ENCODE measurements around the gene PPP1R12C.

The PPP1R12C gene

DNA sequence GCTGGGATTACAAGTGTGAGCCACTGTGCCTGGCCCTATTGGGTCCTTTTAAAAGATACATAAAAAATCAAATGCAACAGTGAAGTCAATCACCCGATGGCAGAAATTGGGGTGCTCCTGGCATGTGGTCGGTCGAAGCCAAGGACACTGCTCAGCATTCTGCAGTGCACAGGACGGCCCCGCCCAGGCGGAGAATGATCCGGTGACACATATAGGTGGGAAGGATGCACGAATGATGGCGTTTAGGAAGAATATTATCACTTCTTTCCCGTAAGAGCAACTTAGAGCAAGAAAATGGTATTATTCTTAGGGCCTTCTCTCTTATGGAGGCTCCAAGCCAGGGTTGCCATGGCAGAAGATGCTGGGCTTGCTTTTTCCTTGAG, 76.2 kb downstream of the PPP1R12C start:
- TF ChIP-seq, protein P1, sequence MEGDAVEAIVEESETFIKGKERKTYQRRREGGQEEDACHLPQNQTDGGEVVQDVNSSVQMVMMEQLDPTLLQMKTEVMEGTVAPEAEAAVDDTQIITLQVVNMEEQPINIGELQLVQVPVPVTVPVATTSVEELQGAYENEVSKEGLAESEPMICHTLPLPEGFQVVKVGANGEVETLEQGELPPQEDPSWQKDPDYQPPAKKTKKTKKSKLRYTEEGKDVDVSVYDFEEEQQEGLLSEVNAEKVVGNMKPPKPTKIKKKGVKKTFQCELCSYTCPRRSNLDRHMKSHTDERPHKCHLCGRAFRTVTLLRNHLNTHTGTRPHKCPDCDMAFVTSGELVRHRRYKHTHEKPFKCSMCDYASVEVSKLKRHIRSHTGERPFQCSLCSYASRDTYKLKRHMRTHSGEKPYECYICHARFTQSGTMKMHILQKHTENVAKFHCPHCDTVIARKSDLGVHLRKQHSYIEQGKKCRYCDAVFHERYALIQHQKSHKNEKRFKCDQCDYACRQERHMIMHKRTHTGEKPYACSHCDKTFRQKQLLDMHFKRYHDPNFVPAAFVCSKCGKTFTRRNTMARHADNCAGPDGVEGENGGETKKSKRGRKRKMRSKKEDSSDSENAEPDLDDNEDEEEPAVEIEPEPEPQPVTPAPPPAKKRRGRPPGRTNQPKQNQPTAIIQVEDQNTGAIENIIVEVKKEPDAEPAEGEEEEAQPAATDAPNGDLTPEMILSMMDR (IDR thresholded peaks at IDR 0.05; ENCODE audit: low read depth, low read length, missing control alignments) = no peak
- DNase-seq (ENCODE audit: low read depth) = no peak
- no peak overlapping the region for H3K4me3 ChIP-seq (ENCODE audit: low read depth, low read length)
